ENCODE data around the gene ADAM12.

GRCh38 chr10:126337251-126337810, 50.9 kb downstream of the ADAM12 start:
- TF ChIP-seq ATF3 (IDR thresholded peaks at IDR 0.05) (no peak), CTCF (IDR thresholded peaks at IDR 0.05 in 2 of 3, conservative IDR thresholded peaks at IDR 0.05 in 1 of 3; ENCODE audit: borderline replicate concordance in 1 of 3, insufficient read depth in 1 of 3, low read depth in 2 of 3, low read length in 2 of 3) (no peak), POLR2A (IDR thresholded peaks at IDR 0.05; ENCODE audit: borderline replicate concordance, extremely low read depth, insufficient read depth, insufficient read length) (no peak), EZH2 (IDR thresholded peaks at IDR 0.05) (no peak), SRF (IDR thresholded peaks at IDR 0.05; ENCODE audit: low read depth) (no peak)
